Neural progenitor cell (in vitro differentiated cells): ENCODE measurements around the gene SYT15.

Source experiments
- CTCF ChIP-seq: fragments of 200-600 bp; sonication (generic); IDR thresholded peaks from 2 replicates; pipeline ENCODE4 v1.5.1; 2017; ENCODE audit warnings: antibody characterized with exemption, mild to moderate bottlenecking
- EZH2 ChIP-seq: fragments of 200-600 bp; sonication (generic); IDR thresholded peaks from 2 replicates; pipeline ENCODE4 v1.6.1; 2017; ENCODE audit warnings: antibody characterized with exemption, mild to moderate bottlenecking, moderate library complexity

- TF ChIP-seq CTCF (no peak), EZH2 (no peak)
Observed at GRCh38 chr10:46558122-46558391, 20.9 kb upstream of the SYT15 start.
